Mammary epithelial cell (primary cell): ENCODE results near the gene THRAP3.

Experiments used
- CTCF ChIP-seq, 2 donors: IDR thresholded peaks in 1 of 2; conservative IDR thresholded peaks in 1 of 2; 2 replicates each; pipeline ENCODE4 v1.5.1; 2011 to 2012; ENCODE audit warnings: inconsistent platforms in 2 of 2, low read length in 2 of 2, mild to moderate bottlenecking in 2 of 2, control low read depth in 1 of 2, low read depth in 1 of 2; ENCODE audit not compliant: insufficient read depth in 1 of 2; ENCODE audit errors: extremely low read depth in 1 of 2
- EZH2 ChIP-seq: IDR thresholded peaks from 2 replicates; pipeline ENCODE4 v1.6.1; 2012; ENCODE audit warnings: low read length, inconsistent platforms, borderline replicate concordance

GRCh38 chr1:36305915-36306209, 81.6 kb downstream of the THRAP3 start:
- TF ChIP-seq CTCF (conservative IDR thresholded peaks at IDR 0.05 in 1 of 2, IDR thresholded peaks at IDR 0.05 in 1 of 2; ENCODE audit: extremely low read depth in 1 of 2, insufficient read depth in 1 of 2, low read depth in 1 of 2, low read length in 2 of 2) (no peak), EZH2 (no peak)
